Measurements from ENCODE around the gene HOXC11.

- TF ChIP-seq POLR2AphosphoS5 (IDR thresholded peaks at IDR 0.05; ENCODE audit: low read depth) (no peak), CTCF (IDR thresholded peaks at IDR 0.05; ENCODE audit: insufficient read depth, low read length) (no peak)
- TF ChIP-seq, protein P1, sequence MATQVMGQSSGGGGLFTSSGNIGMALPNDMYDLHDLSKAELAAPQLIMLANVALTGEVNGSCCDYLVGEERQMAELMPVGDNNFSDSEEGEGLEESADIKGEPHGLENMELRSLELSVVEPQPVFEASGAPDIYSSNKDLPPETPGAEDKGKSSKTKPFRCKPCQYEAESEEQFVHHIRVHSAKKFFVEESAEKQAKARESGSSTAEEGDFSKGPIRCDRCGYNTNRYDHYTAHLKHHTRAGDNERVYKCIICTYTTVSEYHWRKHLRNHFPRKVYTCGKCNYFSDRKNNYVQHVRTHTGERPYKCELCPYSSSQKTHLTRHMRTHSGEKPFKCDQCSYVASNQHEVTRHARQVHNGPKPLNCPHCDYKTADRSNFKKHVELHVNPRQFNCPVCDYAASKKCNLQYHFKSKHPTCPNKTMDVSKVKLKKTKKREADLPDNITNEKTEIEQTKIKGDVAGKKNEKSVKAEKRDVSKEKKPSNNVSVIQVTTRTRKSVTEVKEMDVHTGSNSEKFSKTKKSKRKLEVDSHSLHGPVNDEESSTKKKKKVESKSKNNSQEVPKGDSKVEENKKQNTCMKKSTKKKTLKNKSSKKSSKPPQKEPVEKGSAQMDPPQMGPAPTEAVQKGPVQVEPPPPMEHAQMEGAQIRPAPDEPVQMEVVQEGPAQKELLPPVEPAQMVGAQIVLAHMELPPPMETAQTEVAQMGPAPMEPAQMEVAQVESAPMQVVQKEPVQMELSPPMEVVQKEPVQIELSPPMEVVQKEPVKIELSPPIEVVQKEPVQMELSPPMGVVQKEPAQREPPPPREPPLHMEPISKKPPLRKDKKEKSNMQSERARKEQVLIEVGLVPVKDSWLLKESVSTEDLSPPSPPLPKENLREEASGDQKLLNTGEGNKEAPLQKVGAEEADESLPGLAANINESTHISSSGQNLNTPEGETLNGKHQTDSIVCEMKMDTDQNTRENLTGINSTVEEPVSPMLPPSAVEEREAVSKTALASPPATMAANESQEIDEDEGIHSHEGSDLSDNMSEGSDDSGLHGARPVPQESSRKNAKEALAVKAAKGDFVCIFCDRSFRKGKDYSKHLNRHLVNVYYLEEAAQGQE (IDR thresholded peaks at IDR 0.05; ENCODE audit: insufficient replicate concordance, low read depth) = no peak
Measured at GRCh38 chr12:53995002-53995377, 22.1 kb downstream of the HOXC11 start.
